Measurements from ENCODE around the gene AKT1. TPM values are rescaled to one million over a fixed set of nuclear protein-coding genes. Genes with fewer than 3 reads are reported as not detected.

Gene AKT1
- total RNA-seq, 1 donor from 2014 or later, result 151 TPM

DNA sequence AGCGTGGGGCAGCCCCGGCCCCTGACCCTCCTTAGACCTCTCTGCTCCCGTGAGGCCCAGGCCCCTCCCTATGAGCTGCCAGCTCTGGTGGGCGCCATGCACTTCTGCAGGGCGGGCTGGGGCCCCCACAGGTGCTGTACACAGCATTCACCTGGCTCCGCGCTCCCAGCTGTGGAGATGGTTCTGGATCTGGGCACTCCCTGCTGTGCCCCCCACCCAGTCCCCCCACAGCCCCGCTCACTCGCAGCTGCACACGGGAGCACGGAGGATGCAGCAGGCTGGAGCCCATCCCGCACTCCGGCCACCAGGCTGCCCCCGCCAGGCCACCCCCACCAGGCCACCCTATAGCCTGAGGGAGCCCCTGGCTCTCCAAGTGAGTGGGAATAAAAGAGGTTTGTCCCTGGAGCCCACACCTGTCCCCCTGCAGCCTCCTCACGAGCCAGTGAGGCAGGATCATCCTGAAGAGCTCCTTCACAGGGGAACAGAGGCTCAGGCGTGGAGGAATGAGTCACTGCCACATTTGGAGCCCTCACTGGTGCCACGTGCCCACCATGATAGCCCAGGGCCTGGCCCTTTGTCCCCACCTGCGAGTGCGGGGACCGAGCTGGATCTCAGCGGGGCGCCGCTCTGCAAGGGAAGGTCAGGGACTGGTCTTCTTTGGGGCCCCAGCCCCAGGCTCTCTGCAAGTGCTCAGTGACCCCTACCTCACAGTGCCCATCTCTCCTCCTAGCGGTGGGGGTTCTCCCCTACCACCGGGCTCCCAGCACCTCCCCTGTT is 69.6 kb downstream of the AKT1 start:
- H3K4me1 ChIP-seq (ENCODE audit: control insufficient read depth in 3 of 3, insufficient read depth in 3 of 3, low read length in 3 of 3), result peaks cover 81 to 88% (median 84%) of the 10 kb centered on the region in 3 donors
- H3K27ac ChIP-seq (ENCODE audit: low read depth, low read length), result peak overlapping the region; percentile 98
- H3K4me3 ChIP-seq (ENCODE audit: low read length in 3 of 3), result peak overlapping the region; percentile 71 to 83 (median 82)
- H3K27me3 ChIP-seq (ENCODE audit: control insufficient read depth in 3 of 3, insufficient read depth in 3 of 3, low read length in 3 of 3), result no peaks in the 10 kb centered on the region
- peak overlapping the region; percentile 91 to 98 (median 92) for H3K9ac ChIP-seq (ENCODE audit: low read depth in 1 of 3, low read length in 3 of 3)
- no peaks in the 10 kb centered on the region for H3K9me3 ChIP-seq (ENCODE audit: control insufficient read depth in 3 of 3, low read length in 3 of 3)
- H3K36me3 ChIP-seq (ENCODE audit: control insufficient read depth in 3 of 3, insufficient read depth in 3 of 3, low read length in 3 of 3), result peaks cover 0 to 7% (median 0%) of the 10 kb centered on the region in 3 donors

GRCh38 chr14:104724981-104725771 is 70.4 kb downstream of the AKT1 start:
- Histone ChIP-seq H3K9ac (ENCODE audit: low read depth in 1 of 3, low read length in 3 of 3) (peak overlapping the region; percentile 91 to 98 (median 92)), H3K27me3 (ENCODE audit: control insufficient read depth in 3 of 3, insufficient read depth in 3 of 3, low read length in 3 of 3) (no peaks in the 10 kb centered on the region), H3K27ac (ENCODE audit: low read depth, low read length) (peak overlapping the region; percentile 98), H3K4me1 (ENCODE audit: control insufficient read depth in 3 of 3, insufficient read depth in 3 of 3, low read length in 3 of 3) (peaks cover 77 to 81% (median 78%) of the 10 kb centered on the region in 3 donors), H3K4me3 (ENCODE audit: low read length in 3 of 3) (peak overlapping the region; percentile 71 to 83 (median 82)), H3K9me3 (ENCODE audit: control insufficient read depth in 3 of 3, low read length in 3 of 3) (no peaks in the 10 kb centered on the region), H3K36me3 (ENCODE audit: control insufficient read depth in 3 of 3, insufficient read depth in 3 of 3, low read length in 3 of 3) (peaks cover under 1 to 8% (median under 1%) of the 10 kb centered on the region in 3 donors)

GRCh38 chr14:104724407-104724980 is 71.1 kb downstream of the AKT1 start:
- peaks cover 5 to 13% (median 6%) of the 10 kb centered on the region in 3 donors for H3K36me3 ChIP-seq (ENCODE audit: control insufficient read depth in 3 of 3, insufficient read depth in 3 of 3, low read length in 3 of 3)
- peak overlapping the region; percentile 71 to 83 (median 82) for H3K4me3 ChIP-seq (ENCODE audit: low read length in 3 of 3)
- H3K27me3 ChIP-seq (ENCODE audit: control insufficient read depth in 3 of 3, insufficient read depth in 3 of 3, low read length in 3 of 3), result no peaks in the 10 kb centered on the region
- peaks cover 73 to 83% (median 75%) of the 10 kb centered on the region in 3 donors for H3K4me1 ChIP-seq (ENCODE audit: control insufficient read depth in 3 of 3, insufficient read depth in 3 of 3, low read length in 3 of 3)
- H3K27ac ChIP-seq (ENCODE audit: low read depth, low read length), result peak overlapping the region; percentile 98
- H3K9me3 ChIP-seq (ENCODE audit: control insufficient read depth in 3 of 3, low read length in 3 of 3), result no peaks in the 10 kb centered on the region
- H3K9ac ChIP-seq (ENCODE audit: low read depth in 1 of 3, low read length in 3 of 3), result peak overlapping the region; percentile 91 to 98 (median 92)

DNA sequence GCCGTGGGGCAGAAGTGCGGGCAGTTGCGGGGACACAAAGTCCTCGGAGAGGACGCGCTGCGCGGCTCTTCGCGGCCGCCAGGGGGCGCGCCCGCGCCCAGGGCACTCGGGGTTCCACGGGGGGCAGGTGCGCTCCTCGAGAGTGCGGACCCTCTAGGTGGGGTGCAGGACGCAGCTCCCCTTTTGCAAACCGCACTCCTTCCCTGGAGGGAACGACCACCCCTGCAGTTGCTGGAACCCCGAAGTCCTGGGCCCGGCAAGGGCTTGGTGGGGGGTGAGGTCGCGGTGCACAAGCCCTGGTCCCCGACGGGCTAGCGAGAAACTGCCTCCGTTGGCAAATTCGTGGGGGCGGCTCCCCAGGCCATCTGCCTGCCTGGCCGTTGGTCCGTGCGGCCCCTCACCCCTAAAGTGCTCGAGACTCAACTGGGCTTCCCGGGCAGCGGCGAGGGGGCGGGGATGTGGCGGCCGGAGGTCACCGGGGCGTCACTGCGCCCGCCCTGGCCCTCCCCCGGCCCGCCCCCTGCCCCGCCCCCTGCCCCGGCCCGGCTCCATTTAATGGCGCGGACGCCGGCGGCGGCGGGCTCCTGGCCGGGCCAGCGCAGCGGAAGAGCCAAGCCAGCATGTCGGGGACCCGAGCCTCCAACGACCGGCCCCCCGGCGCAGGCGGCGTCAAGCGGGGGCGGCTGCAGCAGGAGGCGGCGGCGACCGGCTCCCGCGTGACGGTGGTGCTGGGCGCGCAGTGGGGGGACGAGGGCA is 71.7 kb downstream of the AKT1 start, which contains the start of gene ADSS1:
TSS of gene ADSS1 (plus strand) at position 579 of the 756 bp plus-strand sequence. CDS start at position 621, 42 bp downstream.
- Histone ChIP-seq H3K27me3 (ENCODE audit: control insufficient read depth in 3 of 3, insufficient read depth in 3 of 3, low read length in 3 of 3) (no peaks in the 10 kb centered on the region), H3K9ac (ENCODE audit: low read depth in 1 of 3, low read length in 3 of 3) (peak within 1 kb of the TSS; percentile 91 to 98 (median 92)), H3K27ac (ENCODE audit: low read depth, low read length) (peak within 1 kb of the TSS; percentile 98), H3K4me1 (ENCODE audit: control insufficient read depth in 3 of 3, insufficient read depth in 3 of 3, low read length in 3 of 3) (peaks cover 73 to 84% (median 77%) of the 10 kb centered on the region in 3 donors), H3K4me3 (ENCODE audit: low read length in 3 of 3) (peak within 1 kb of the TSS; percentile 71 to 86 (median 83)), H3K9me3 (ENCODE audit: control insufficient read depth in 3 of 3, low read length in 3 of 3) (no peaks in the 10 kb centered on the region), H3K36me3 (ENCODE audit: control insufficient read depth in 3 of 3, insufficient read depth in 3 of 3, low read length in 3 of 3) (peaks cover 5 to 16% (median 6%) of the 10 kb centered on the region in 3 donors)

- Histone ChIP-seq H3K36me3 (ENCODE audit: control insufficient read depth in 3 of 3, insufficient read depth in 3 of 3, low read length in 3 of 3) (peaks cover 5 to 12% (median 6%) of the 10 kb centered on the region in 3 donors), H3K27ac (ENCODE audit: low read depth, low read length) (peak overlapping the region; percentile 98), H3K4me3 (ENCODE audit: low read length in 3 of 3) (peak overlapping the region; percentile 48 to 86 (median 83)), H3K9me3 (ENCODE audit: control insufficient read depth in 3 of 3, low read length in 3 of 3) (no peaks in the 10 kb centered on the region), H3K4me1 (ENCODE audit: control insufficient read depth in 3 of 3, insufficient read depth in 3 of 3, low read length in 3 of 3) (peaks cover 73 to 84% (median 76%) of the 10 kb centered on the region in 3 donors), H3K27me3 (ENCODE audit: control insufficient read depth in 3 of 3, insufficient read depth in 3 of 3, low read length in 3 of 3) (no peaks in the 10 kb centered on the region), H3K9ac (ENCODE audit: low read depth in 1 of 3, low read length in 3 of 3) (peak overlapping the region; percentile 74 to 98 (median 91))
These were observed 72.5 kb downstream of the AKT1 start for GRCh38 chr14:104722938-104723650.

GRCh38 chr14:104721505-104722431 is 73.8 kb downstream of the AKT1 start:
- no peaks in the 10 kb centered on the region for H3K27me3 ChIP-seq (ENCODE audit: control insufficient read depth in 3 of 3, insufficient read depth in 3 of 3, low read length in 3 of 3)
- peaks cover 60 to 78% (median 72%) of the 10 kb centered on the region in 3 donors for H3K4me1 ChIP-seq (ENCODE audit: control insufficient read depth in 3 of 3, insufficient read depth in 3 of 3, low read length in 3 of 3)
- H3K27ac ChIP-seq (ENCODE audit: low read depth, low read length), result peak overlapping the region; percentile 98
- peak overlapping the region in 2 of 3 donors; percentile 50 to 60 for H3K4me3 ChIP-seq (ENCODE audit: low read length in 3 of 3)
- no peaks in the 10 kb centered on the region for H3K9me3 ChIP-seq (ENCODE audit: control insufficient read depth in 3 of 3, low read length in 3 of 3)
- H3K36me3 ChIP-seq (ENCODE audit: control insufficient read depth in 3 of 3, insufficient read depth in 3 of 3, low read length in 3 of 3), result peaks cover 5 to 12% (median 6%) of the 10 kb centered on the region in 3 donors
- peak overlapping the region; percentile 63 to 98 (median 79) for H3K9ac ChIP-seq (ENCODE audit: low read depth in 1 of 3, low read length in 3 of 3)
